ENCODE measurements around the gene TMEM161A.

GRCh38 chr19:19147344-19147743 is 9.1 kb upstream of the TMEM161A start:
- TF ChIP-seq CTCF (tag by site-specific recombination; IDR thresholded peaks at IDR 0.05) (no peak), HOXD13 (CRISPR knock-in tag; IDR thresholded peaks at IDR 0.05; ENCODE audit: borderline replicate concordance) (no peak), REST (tag by site-specific recombination; IDR thresholded peaks at IDR 0.05) (no peak), ZNF658 (tag by site-specific recombination; IDR thresholded peaks at IDR 0.05) (no peak), ZNF654 (tag by site-specific recombination; IDR thresholded peaks at IDR 0.05; ENCODE audit: low read depth) (no peak), YY1 (tag by site-specific recombination; IDR thresholded peaks at IDR 0.05) (no peak), PATZ1 (tag by site-specific recombination; IDR thresholded peaks at IDR 0.05) (no peak)

All from HEK293 (cell line).